Endothelial cell of umbilical vein (primary cell): ENCODE data around the gene STK16. TPM values are rescaled to one million over a fixed set of nuclear protein-coding genes. Genes with fewer than 3 reads are reported as not detected.
"Not testable (repeated sequence)": the region's sequence is repeated elsewhere in the genome, so short reads cannot be mapped to it uniquely, and the experiment has no call there.

ENCODE experiments used
- BruUV-seq: library from RNA; stranded (reverse); fragments of 400-500 nt; replicated peaks from 2 replicates; lab custom pipeline; 2021; lab: Mats Ljungman, UMichigan
- CTCF ChIA-PET: fragments of 300-600, 350-600 bp; sonication (Branson Sonifier 250); formaldehyde crosslinking; loops from one replicate; lab custom pipeline; 2021; ENCODE audit warnings: antibody characterized with exemption, inconsistent platforms; lab: Charles Lee
- POLR2A ChIA-PET: fragments of 300-600, 350-600 bp; sonication (Branson Sonifier 250); formaldehyde crosslinking; loops from one replicate; lab custom pipeline; 2021; ENCODE audit warnings: antibody characterized with exemption, inconsistent platforms; lab: Charles Lee
- DNase-seq: peaks from one replicate; pipeline ENCODE4 v3.0.0-alpha.2; 2011; ENCODE audit warnings: low read depth, low spot score
- FAIRE-seq: peaks from 2 replicates; lab custom pipeline; 2011; peaks lifted over from hg19 to GRCh38; lab: Jason Lieb, UNC
- H2AFZ ChIP-seq: 2 replicates; pipeline ENCODE4 v1.6.0; 2012; ENCODE audit warnings: low read depth, low read length, control low read depth, inconsistent platforms
- H3K27ac ChIP-seq: 2 replicates; pipeline ENCODE4 v1.5.1; 2011; ENCODE audit warnings: low read depth, mild to moderate bottlenecking, control low read depth, low read length, moderate library complexity; ENCODE audit not compliant: insufficient read depth
- H3K27me3 ChIP-seq, 2 experiments: 2 replicates each; pipeline versions ENCODE4 v1.6.0 to v1.6.1; 2011; ENCODE audit warnings: low read length in 2 of 2, mixed read lengths in 1 of 2; ENCODE audit not compliant: control insufficient read depth in 2 of 2, insufficient read depth in 2 of 2
- H3K36me3 ChIP-seq, 2 experiments: 2 replicates in 1 of 2; 3 replicates in 1 of 2; pipeline ENCODE4 v1.5.1; 2011; ENCODE audit warnings: low read length in 2 of 2, mild to moderate bottlenecking in 1 of 2, moderate library complexity in 1 of 2; ENCODE audit not compliant: control insufficient read depth in 2 of 2, insufficient read depth in 2 of 2; ENCODE audit errors: extremely low read depth in 1 of 2
- H3K4me1 ChIP-seq: 3 replicates; pipeline ENCODE4 v1.5.1; 2011; ENCODE audit warnings: mild to moderate bottlenecking, low read length; ENCODE audit not compliant: control insufficient read depth, insufficient read depth; ENCODE audit errors: extremely low read depth
- H3K4me2 ChIP-seq: 2 replicates; pipeline ENCODE4 v1.6.1; 2011; ENCODE audit warnings: low read length, control low read depth, mixed read lengths; ENCODE audit not compliant: insufficient read depth
- H3K4me3 ChIP-seq, 3 experiments: fragments of 200-600 bp in 1 of 3; sonication (generic), shearing (Covaris generic) in 1 of 3; replicated peaks in 1 of 3; 2 replicates each; pipeline ENCODE4 v1.5.1; 2011 to 2016; ENCODE audit warnings: control low read depth in 3 of 3, low read length in 3 of 3, mild to moderate bottlenecking in 2 of 3, inconsistent platforms in 1 of 3, low read depth in 1 of 3, moderate library complexity in 1 of 3; ENCODE audit not compliant: insufficient read depth in 1 of 3
- H3K79me2 ChIP-seq: 2 replicates; pipeline ENCODE4 v1.6.0; 2012; ENCODE audit warnings: low read length, inconsistent platforms; ENCODE audit not compliant: control insufficient read depth, insufficient read depth
- H3K9ac ChIP-seq: replicated peaks from 2 replicates; pipeline ENCODE3; 2011; ENCODE audit warnings: low read length, control low read depth; ENCODE audit not compliant: insufficient read depth; ENCODE audit errors: extremely low read depth
- H3K9me1 ChIP-seq: replicated peaks from 3 replicates; pipeline ENCODE4 v1.6.0; 2011; ENCODE audit warnings: mild to moderate bottlenecking, low read length; ENCODE audit not compliant: control insufficient read depth, insufficient read depth; ENCODE audit errors: extremely low read depth
- H3K9me3 ChIP-seq: replicated peaks from 2 replicates; pipeline ENCODE4 v1.5.1; 2012; ENCODE audit warnings: low read length, inconsistent platforms; ENCODE audit not compliant: control insufficient read depth, insufficient read depth
- H4K20me1 ChIP-seq: replicated peaks from 2 replicates; pipeline ENCODE3; 2011; ENCODE audit warnings: mild to moderate bottlenecking, low read length; ENCODE audit not compliant: control insufficient read depth, insufficient read depth; ENCODE audit errors: extremely low read depth
- EZH2 ChIP-seq: IDR thresholded peaks from 2 replicates; pipeline ENCODE4 v1.6.1; 2012; ENCODE audit warnings: borderline replicate concordance, low read depth, mild to moderate bottlenecking, moderate library complexity, low read length, inconsistent platforms; ENCODE audit not compliant: severe bottlenecking
- FOS ChIP-seq: IDR thresholded peaks from 2 replicates; pipeline ENCODE4 v1.6.1; 2011; ENCODE audit warnings: mild to moderate bottlenecking, low read length, moderate library complexity, borderline replicate concordance; ENCODE audit not compliant: insufficient read depth
- GATA2 ChIP-seq: IDR thresholded peaks from 2 replicates; pipeline ENCODE4 v1.7.0; 2011; ENCODE audit warnings: low read depth, mild to moderate bottlenecking, moderate library complexity, mixed read lengths, low read length; ENCODE audit not compliant: insufficient read length, insufficient read depth
- JUN ChIP-seq: IDR thresholded peaks from 2 replicates; pipeline ENCODE4 v1.6.1; 2011; ENCODE audit warnings: borderline replicate concordance, low read depth; ENCODE audit not compliant: insufficient read length, insufficient read depth
- MYC ChIP-seq: IDR thresholded peaks from one replicate; pipeline ENCODE4 v1.6.1; 2011; ENCODE audit warnings: mild to moderate bottlenecking, low read depth, low read length
- POLR2A ChIP-seq: IDR thresholded peaks from 2 replicates; pipeline ENCODE4 v1.6.1; 2012; ENCODE audit warnings: low read depth, mild to moderate bottlenecking, control low read depth, low read length
- POLR2AphosphoS5 ChIP-seq: IDR thresholded peaks from 2 replicates; pipeline ENCODE4 v1.6.1; 2012; ENCODE audit warnings: low read depth, mild to moderate bottlenecking, control low read depth, low read length, moderate library complexity; ENCODE audit not compliant: insufficient read depth
- dilution Hi-C: fragments of 300-500 bp; cut with MboI; formaldehyde crosslinking; loops from one replicate; pipeline ENCODE4 v1.15.0; 2019; ENCODE audit warnings: low sequenced_read_pairs; ENCODE audit not compliant: extremely low pct_ligation_motif_present
- intact Hi-C: fragments of 100-400 bp; cut with micrococcal nuclease; formaldehyde crosslinking; loops from one replicate; pipeline ENCODE4 v1.10.0; 2022
- polyA plus RNA-seq, 4 experiments: library from polyadenylated mRNA; depleted of rRNA in 3 of 4; stranded (reverse) in 3 of 4; unstranded in 1 of 4; fragments of >200 nt; gene quantifications; 2 replicates each; pipeline versions ENCODE4 v1.2.1 to v1.2.3, GENCODE V29; 2011 to 2012; ENCODE audit warnings: missing spikeins in 1 of 4
- total RNA-seq: library from RNA; stranded (reverse); gene quantifications from 2 replicates; pipeline ENCODE4 v1.2.3, GENCODE V29; 2021
- TF ChIP-seq, protein P1 (sequence below), 2 donors: IDR thresholded peaks; 1 replicate in 1 of 2; 2 replicates in 1 of 2; pipeline ENCODE4 v1.5.1; 2011; ENCODE audit warnings: low read length in 2 of 2, mild to moderate bottlenecking in 2 of 2, moderate library complexity in 2 of 2, control low read depth in 1 of 2, inconsistent platforms in 1 of 2, low read depth in 1 of 2; ENCODE audit not compliant: insufficient read depth in 1 of 2; ENCODE audit errors: extremely low read depth in 1 of 2
- TF ChIP-seq, protein P2 (sequence below): IDR thresholded peaks from 2 replicates; pipeline ENCODE4 v1.6.1; 2011; ENCODE audit not compliant: insufficient read depth, insufficient read length

The STK16 gene
- total and polyA plus RNA-seq, 2 donors (not counting 3 experiments of a cell fraction or from before 2014, with no cell fraction given): 18.8 to 63.2 TPM

DNA sequence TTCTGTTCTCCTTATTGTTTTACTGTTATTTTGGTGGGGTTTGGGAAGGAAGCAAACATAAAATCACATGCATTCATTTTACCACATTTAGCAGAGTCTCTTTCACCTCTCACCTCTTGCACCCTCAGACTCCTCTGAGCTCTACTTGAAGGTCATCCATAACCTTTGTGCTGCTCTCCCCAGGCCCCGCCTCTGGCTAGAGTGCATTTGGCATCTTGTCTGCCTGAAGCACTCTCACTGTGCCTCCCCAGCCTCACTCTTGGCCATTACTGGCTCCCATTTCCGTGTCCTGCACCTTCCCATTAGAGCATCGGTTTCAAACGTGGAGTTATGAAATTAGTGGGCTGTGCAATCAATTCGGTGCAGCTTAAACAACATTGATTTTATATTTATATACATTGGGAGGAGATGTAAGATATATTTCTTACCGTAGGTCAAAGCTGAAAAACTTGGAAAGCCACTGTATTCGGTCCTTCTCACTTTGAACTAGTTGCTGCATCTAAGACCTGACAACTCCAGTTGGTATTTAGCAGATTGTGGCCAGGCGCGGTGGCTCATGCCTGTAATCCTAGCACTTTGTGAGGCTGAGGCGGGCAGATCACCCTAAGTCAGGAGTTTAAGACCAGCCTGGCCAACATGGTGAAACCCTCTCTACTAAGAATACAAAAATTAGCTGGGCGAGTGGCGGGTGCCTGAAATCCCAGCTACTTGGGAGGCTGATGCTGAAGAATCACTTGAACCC lies 45.6 kb upstream of the STK16 start:
- ChIA-PET CTCF (interaction anchor here (1.5 kb wide), 1 partner anchor 10 kb away, joined by 6 read pairs; no protein-coding TSS in a partner anchor), POLR2A (no interaction called here)
- FAIRE-seq (no peak), DNase-seq (no peak)
- Histone ChIP-seq H3K9me1 (no peaks in the 10 kb centered on the region), H2AFZ (no peak overlapping the region), H3K9ac (no peak overlapping the region), H3K36me3 (no peaks in the 10 kb centered on the region), H3K27me3 (peaks cover 2 to 5% of the 10 kb centered on the region in 2 experiments), H4K20me1 (no peaks in the 10 kb centered on the region), H3K4me1 (no peaks in the 10 kb centered on the region), H3K79me2 (no peaks in the 10 kb centered on the region), H3K9me3 (no peaks in the 10 kb centered on the region), H3K4me2 (no peak overlapping the region), H3K27ac (no peak overlapping the region), H3K4me3 (no peak overlapping the region)
- BruUV-seq: no TSS peak
- TF ChIP-seq, protein P1, sequence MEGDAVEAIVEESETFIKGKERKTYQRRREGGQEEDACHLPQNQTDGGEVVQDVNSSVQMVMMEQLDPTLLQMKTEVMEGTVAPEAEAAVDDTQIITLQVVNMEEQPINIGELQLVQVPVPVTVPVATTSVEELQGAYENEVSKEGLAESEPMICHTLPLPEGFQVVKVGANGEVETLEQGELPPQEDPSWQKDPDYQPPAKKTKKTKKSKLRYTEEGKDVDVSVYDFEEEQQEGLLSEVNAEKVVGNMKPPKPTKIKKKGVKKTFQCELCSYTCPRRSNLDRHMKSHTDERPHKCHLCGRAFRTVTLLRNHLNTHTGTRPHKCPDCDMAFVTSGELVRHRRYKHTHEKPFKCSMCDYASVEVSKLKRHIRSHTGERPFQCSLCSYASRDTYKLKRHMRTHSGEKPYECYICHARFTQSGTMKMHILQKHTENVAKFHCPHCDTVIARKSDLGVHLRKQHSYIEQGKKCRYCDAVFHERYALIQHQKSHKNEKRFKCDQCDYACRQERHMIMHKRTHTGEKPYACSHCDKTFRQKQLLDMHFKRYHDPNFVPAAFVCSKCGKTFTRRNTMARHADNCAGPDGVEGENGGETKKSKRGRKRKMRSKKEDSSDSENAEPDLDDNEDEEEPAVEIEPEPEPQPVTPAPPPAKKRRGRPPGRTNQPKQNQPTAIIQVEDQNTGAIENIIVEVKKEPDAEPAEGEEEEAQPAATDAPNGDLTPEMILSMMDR (IDR thresholded peaks at IDR 0.05; ENCODE audit: extremely low read depth in 1 of 2, insufficient read depth in 1 of 2, low read depth in 1 of 2, low read length in 2 of 2): no peak
- TF ChIP-seq JUN: no peak
- TF ChIP-seq, protein P2, sequence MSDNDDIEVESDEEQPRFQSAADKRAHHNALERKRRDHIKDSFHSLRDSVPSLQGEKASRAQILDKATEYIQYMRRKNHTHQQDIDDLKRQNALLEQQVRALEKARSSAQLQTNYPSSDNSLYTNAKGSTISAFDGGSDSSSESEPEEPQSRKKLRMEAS: no peak
- no peak for TF ChIP-seq POLR2A
- TF ChIP-seq EZH2: no peak
- no peak for TF ChIP-seq POLR2AphosphoS5
- no peak for TF ChIP-seq GATA2
- no peak for TF ChIP-seq MYC
- TF ChIP-seq FOS: no peak
- dilution Hi-C loops (no loop called here), intact Hi-C loops (no loop called here)

DNA sequence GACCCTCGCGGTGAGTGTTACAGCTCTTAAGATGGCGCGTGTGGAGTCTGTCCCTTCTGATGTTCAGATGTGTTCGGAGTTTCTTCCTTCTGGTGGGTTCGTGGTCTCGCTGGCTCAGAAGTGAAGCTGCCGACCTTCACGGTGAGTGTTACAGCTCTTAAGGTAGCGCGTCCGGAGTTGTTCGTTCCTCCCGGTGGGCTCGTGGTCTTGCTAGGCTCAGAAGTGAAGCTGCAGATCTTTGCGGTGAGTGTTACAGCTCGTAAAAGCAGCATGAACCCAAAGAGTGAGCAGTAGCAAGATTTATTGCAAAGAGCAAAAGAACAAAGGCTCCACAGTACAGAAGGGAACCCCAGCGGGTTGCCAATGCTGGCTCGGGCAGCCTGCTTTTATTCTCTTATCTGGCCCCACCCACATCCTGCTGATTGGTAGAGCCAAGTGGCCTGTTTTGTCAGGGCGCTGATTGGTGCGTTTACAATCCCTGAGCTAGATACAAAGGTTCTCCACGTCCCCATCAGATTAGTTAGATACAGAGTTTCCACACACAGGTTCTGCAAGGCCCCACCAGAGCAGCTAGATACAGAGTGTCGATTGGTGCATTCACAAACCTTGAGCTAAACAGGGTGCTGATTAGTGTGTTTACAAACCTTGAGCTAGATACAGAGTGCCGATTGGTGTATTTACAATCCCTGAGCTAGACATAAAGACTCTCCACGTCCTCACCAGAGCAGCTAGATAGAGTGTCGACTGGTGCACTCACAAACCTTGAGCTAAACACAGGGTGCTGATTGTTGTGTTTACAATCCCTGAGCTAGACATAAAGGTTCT lies 44.6 kb upstream of the STK16 start:
- H3K27ac ChIP-seq, H3K4me2 ChIP-seq, H3K9me3 ChIP-seq, H3K79me2 ChIP-seq, DNase-seq, POLR2A ChIA-PET, BruUV-seq, CTCF ChIA-PET, intact Hi-C loops, H3K9ac ChIP-seq, H3K4me1 ChIP-seq, FAIRE-seq, H4K20me1 ChIP-seq, H2AFZ ChIP-seq, H3K36me3 ChIP-seq, dilution Hi-C loops, H3K9me1 ChIP-seq, H3K27me3 ChIP-seq, H3K4me3 ChIP-seq: not testable (repeated sequence)
